Right lobe of liver (tissue), 6 donors: Measurements from ENCODE around the gene CAMK2D. TPM values are rescaled to one million over a fixed set of nuclear protein-coding genes. Genes with fewer than 3 reads are reported as not detected.

Experiments used
- ATAC-seq, 4 donors: fragments of 200-7000 bp; cut with Tn5 transposase; one replicate each; pipeline ENCODE4 v1.9.1; 2020; ENCODE audit warnings: mild to moderate bottlenecking in 4 of 4, moderate library complexity in 4 of 4
- DNase-seq, 3 donors: peaks; one replicate each; pipeline ENCODE4 v3.0.0-alpha.2; 2020
- H3K27ac ChIP-seq, 3 donors: fragments of 200-600 bp; one replicate each; pipeline ENCODE4 v1.8.0; 2022
- H3K27me3 ChIP-seq, 2 donors: fragments of 200-600 bp; one replicate each; pipeline ENCODE4 v1.8.0; 2022
- H3K36me3 ChIP-seq, 4 donors: fragments of 200-600 bp; sonication (generic) in 1 of 4; one replicate each; pipeline versions ENCODE4 v1.5.1 to v1.8.0; 2017 to 2022; ENCODE audit warnings: control low read depth in 1 of 4
- H3K4me1 ChIP-seq, 4 donors: fragments of 200-600 bp; sonication (generic) in 1 of 4; one replicate each; pipeline versions ENCODE4 v1.5.1 to v1.8.0; 2017 to 2022; ENCODE audit warnings: control low read depth in 1 of 4
- H3K4me3 ChIP-seq, 3 donors: fragments of 200-600 bp; one replicate each; pipeline ENCODE4 v1.8.0; 2022
- H3K9me3 ChIP-seq, 4 donors: fragments of 200-600 bp; sonication (generic) in 1 of 4; one replicate each; pipeline versions ENCODE4 v1.5.1 to v1.8.0; 2017 to 2022; ENCODE audit warnings: control low read depth in 1 of 4
- POLR2A ChIP-seq: fragments of 450-650 bp; IDR thresholded peaks from one replicate; pipeline ENCODE4 v1.6.1; 2017; ENCODE audit warnings: antibody characterized with exemption, mild to moderate bottlenecking
- WGBS: methylation state at CpG from one replicate; pipeline ENCODE4 v1.1.6; 2018; ENCODE audit warnings: low coverage, low lambda C conversion rate; ENCODE audit not compliant: insufficient coverage; ENCODE audit errors: missing lambda C conversion rate; 5-methylcytosine and 5-hydroxymethylcytosine counted together
- intact Hi-C, 2 donors: fragments of 100-400 bp; cut with DNase I; formaldehyde crosslinking; loops; one replicate each; pipeline versions ENCODE4 v1.11.2 to v1.14.1; 2022
- total RNA-seq, 6 experiments: library from RNA; depleted of rRNA in 2 of 6; stranded (reverse); fragments of >200 nt in 2 of 6; fragmentation: NEBNext Ultra II Directional in 3 of 6; extraction: Animal tissue kit (Norgen Biotek cat#: 25700) in 3 of 6; gene quantifications; one replicate each; pipeline versions ENCODE4 v1.1.0 to v1.2.4, GENCODE V29; 2016 to 2023
- TF ChIP-seq, protein P1 (sequence below), 4 donors: fragments of 200-600 bp in 3 of 4; fragments of 450-650 bp in 1 of 4; IDR thresholded peaks; one replicate each; pipeline versions ENCODE4 v1.5.1 to v1.8.0; 2016 to 2022; ENCODE audit warnings: antibody characterized with exemption in 4 of 4, mild to moderate bottlenecking in 2 of 4
- donor health status: DM: no; HTN: yes; CAD: no.
- donor health status: DM: no; HTN: no; CAD: no.
- donor health status: DM: no; HTN: no; CAD: no.
- donor health status: DM: no; HTN: yes; CAD: no.
- donor health status: DM: no; HTN: yes; CAD: no.

Gene CAMK2D
- total RNA-seq, 6 experiments from 2014 or later = 17.0 to 30.6 (median 22.6) TPM

- DNase-seq (no peak), ATAC-seq (no peak)
- Histone ChIP-seq H3K4me1 (peaks cover 0 to 14% (median 0%) of the 10 kb centered on the region in 4 donors), H3K36me3 (no peaks in the 10 kb centered on the region), H3K9me3 (no peaks in the 10 kb centered on the region), H3K27ac (no peak overlapping the region), H3K4me3 (no peak overlapping the region), H3K27me3 (no peaks in the 10 kb centered on the region)
- WGBS = 80% methylated on average over 4 of the region's 4 CpGs
- TF ChIP-seq POLR2A = no peak
- TF ChIP-seq, protein P1, sequence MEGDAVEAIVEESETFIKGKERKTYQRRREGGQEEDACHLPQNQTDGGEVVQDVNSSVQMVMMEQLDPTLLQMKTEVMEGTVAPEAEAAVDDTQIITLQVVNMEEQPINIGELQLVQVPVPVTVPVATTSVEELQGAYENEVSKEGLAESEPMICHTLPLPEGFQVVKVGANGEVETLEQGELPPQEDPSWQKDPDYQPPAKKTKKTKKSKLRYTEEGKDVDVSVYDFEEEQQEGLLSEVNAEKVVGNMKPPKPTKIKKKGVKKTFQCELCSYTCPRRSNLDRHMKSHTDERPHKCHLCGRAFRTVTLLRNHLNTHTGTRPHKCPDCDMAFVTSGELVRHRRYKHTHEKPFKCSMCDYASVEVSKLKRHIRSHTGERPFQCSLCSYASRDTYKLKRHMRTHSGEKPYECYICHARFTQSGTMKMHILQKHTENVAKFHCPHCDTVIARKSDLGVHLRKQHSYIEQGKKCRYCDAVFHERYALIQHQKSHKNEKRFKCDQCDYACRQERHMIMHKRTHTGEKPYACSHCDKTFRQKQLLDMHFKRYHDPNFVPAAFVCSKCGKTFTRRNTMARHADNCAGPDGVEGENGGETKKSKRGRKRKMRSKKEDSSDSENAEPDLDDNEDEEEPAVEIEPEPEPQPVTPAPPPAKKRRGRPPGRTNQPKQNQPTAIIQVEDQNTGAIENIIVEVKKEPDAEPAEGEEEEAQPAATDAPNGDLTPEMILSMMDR (IDR thresholded peaks at IDR 0.05) = no peak
- intact Hi-C loops = no loop called here
Measured at GRCh38 chr4:113619526-113619925, 142.0 kb downstream of the CAMK2D start.

DNA sequence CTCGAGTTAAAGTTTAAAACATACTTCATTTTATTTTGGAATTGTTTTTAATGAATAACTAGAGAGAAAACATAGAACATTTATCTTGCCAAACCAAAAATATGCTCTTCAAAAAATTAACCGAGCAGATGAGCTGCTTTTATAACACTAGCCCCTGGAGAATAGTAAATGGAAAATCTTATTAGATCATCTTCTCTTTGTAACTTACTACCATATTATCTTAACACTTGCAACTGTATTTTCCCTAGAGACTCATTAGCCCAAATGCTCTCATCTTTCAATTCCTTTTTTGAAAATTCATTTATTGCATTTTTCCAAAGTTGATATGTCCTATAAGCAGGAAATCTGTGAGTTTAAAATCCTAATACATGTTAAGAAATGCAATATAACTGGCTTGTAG is 143.3 kb downstream of the CAMK2D start:
- Histone ChIP-seq H3K36me3 (no peaks in the 10 kb centered on the region), H3K27ac (peak overlapping the region in 2 of 3 donors; percentile 22 to 58), H3K27me3 (no peaks in the 10 kb centered on the region), H3K4me3 (no peak overlapping the region), H3K9me3 (no peaks in the 10 kb centered on the region), H3K4me1 (peaks cover 0 to 20% (median 0%) of the 10 kb centered on the region in 4 donors)
- DNase-seq (no peak), ATAC-seq (peak; percentile 34 to 69 (median 50))
- intact Hi-C loops = no loop called here
- TF ChIP-seq, protein P1 (IDR thresholded peaks at IDR 0.05) = no peak
- TF ChIP-seq POLR2A = no peak
- 19% methylated on average over 2 of the region's 2 CpGs for WGBS

DNA sequence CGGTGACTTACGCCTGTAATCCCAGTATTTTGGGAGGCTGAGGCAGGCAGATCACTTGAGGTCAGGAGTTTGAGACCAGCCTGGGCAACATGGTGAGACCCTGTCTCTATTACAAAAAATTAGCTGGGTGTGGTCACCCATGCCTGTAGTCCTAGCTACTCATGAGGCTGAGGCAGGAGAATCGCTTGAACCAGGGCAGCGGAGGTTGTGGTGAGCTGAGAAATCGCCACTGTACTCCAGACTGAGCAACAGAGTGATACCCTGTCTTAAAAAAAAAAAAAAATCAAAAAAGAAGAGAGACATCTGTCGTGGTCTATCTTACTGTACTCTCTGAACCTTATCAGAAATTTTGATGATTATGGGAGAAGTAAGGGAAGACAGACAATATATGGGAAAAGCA is 144.3 kb downstream of the CAMK2D start:
- intact Hi-C loops = no loop called here
- peaks cover 0 to 28% (median 0%) of the 10 kb centered on the region in 4 donors for H3K4me1 ChIP-seq
- H3K27me3 ChIP-seq = no peaks in the 10 kb centered on the region
- peak overlapping the region in 1 of 3 donors; percentile 58 for H3K27ac ChIP-seq
- 91% methylated on average over 5 of the region's 6 CpGs for WGBS
- no peak for DNase-seq
- ATAC-seq = no peak
- H3K36me3 ChIP-seq = no peaks in the 10 kb centered on the region
- TF ChIP-seq POLR2A = no peak
- TF ChIP-seq, protein P1 (IDR thresholded peaks at IDR 0.05) = no peak
- no peak overlapping the region for H3K4me3 ChIP-seq
- no peaks in the 10 kb centered on the region for H3K9me3 ChIP-seq

DNA sequence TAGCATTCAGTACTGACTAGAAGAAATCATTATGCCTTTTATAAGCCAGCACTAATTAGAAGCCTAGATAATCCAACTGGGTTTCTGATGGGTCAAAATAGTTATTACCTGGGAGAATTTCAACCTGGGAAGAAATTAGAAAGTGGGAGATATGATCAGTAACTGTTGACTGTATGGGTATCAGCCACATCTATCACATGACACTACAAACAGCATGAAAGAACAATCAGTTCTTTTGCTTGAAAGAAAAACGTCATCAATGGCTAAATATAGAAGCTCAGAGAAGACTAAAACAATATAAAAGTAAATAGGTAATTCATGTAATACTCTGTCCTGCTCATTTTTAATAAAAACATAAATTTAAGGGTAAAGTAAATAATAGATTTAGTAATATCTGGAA is 145.1 kb downstream of the CAMK2D start:
- no peak overlapping the region for H3K4me3 ChIP-seq
- intact Hi-C loops = no loop called here
- peak overlapping the region in 1 of 3 donors; percentile 58 for H3K27ac ChIP-seq
- no peaks in the 10 kb centered on the region for H3K36me3 ChIP-seq
- no peaks in the 10 kb centered on the region for H3K27me3 ChIP-seq
- no peaks in the 10 kb centered on the region for H3K9me3 ChIP-seq
- peaks cover 0 to 28% (median 0%) of the 10 kb centered on the region in 4 donors for H3K4me1 ChIP-seq
- DNase-seq (no peak), ATAC-seq (peak in 3 of 4 donors; percentile 26 to 68 (median 66))
- 12% methylated on average over 1 of the region's 1 CpG for WGBS
- TF ChIP-seq, protein P1 (IDR thresholded peaks at IDR 0.05) = no peak
- no peak for TF ChIP-seq POLR2A

GRCh38 chr4:113614414-113614813 is 147.1 kb downstream of the CAMK2D start:
- H3K4me3 ChIP-seq = no peak overlapping the region
- peaks cover 0 to 28% (median 0%) of the 10 kb centered on the region in 4 donors for H3K4me1 ChIP-seq
- no peaks in the 10 kb centered on the region for H3K27me3 ChIP-seq
- TF ChIP-seq, protein P1 (IDR thresholded peaks at IDR 0.05) = no peak
- no peak for TF ChIP-seq POLR2A
- DNase-seq (no peak), ATAC-seq (no peak)
- H3K9me3 ChIP-seq = no peaks in the 10 kb centered on the region
- 54% methylated on average over 2 of the region's 2 CpGs for WGBS
- H3K36me3 ChIP-seq = no peaks in the 10 kb centered on the region
- intact Hi-C loops = no loop called here
- no peak overlapping the region for H3K27ac ChIP-seq
